NCI-H524 (cell line): ENCODE data around the gene MAS1.

Source experiments
- DNase-seq, 2 experiments: peaks; one replicate each; lab custom pipeline; 2025; lab: John Stamatoyannopoulos, UW

Gene MAS1

DNA sequence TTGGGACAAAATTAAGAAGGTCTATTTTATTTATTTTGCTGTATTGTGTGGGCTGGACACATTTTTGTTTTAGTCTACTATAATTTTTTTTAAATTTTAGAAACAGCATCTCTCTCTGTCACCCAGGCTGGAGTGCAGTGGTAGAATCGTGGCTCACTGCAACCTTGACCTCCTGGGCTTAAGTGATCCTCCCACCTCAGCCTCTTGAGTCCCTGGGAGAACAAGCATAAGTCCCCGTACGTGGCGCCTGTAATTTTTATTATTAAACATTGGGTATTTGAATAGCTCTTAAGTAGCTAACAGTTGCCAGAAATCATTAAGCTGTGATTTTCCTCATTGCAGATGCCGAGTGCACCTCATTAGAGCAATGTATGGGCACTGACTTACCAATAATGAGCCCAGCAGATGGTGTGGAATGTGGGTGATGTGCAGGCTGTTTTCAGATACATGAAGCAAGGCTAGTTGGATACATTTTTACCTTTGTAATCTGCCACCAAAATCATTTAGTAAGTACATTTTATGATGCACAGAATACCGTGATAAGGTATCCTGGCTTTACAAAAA lies 10.3 kb upstream of the MAS1 start:
- peak; percentile 98 to 99 for DNase-seq

GRCh38 chr6:159884720-159885119 lies 6.1 kb upstream of the MAS1 start:
- no peak for DNase-seq

GRCh38 chr6:159886270-159886669 lies 4.5 kb upstream of the MAS1 start:
- no peak for DNase-seq

- no peak for DNase-seq
Measured at GRCh38 chr6:159887146-159887545, 3.6 kb upstream of the MAS1 start.

GRCh38 chr6:159887761-159888160 lies 3.0 kb upstream of the MAS1 start:
- DNase-seq, result no peak

DNA sequence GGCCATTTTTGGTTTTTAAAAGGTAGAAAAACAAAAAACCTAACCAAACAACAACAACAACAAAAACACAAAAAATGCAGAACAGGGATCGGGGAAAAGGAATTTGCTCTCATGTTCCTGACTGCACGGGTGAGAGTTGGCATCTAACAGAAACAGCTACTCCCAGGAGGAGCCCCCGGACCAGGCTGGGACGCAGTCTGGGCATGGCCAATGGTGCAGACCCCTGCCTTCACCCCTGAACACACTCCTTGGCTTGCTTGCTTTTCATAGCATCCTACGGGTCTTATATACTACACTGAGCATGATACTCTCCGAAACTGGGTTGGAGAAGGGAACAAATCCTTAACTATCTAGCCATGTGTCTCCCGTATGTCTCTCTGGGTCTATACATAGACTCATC lies 587 bp upstream of the MAS1 start:
- no peak for DNase-seq

- DNase-seq, result peak; percentile 84 to 93
Measured at GRCh38 chr6:159892053-159892452, 1.3 kb downstream of the MAS1 start.

GRCh38 chr6:159893064-159893463 lies 2.3 kb downstream of the MAS1 start:
- no peak for DNase-seq

DNA sequence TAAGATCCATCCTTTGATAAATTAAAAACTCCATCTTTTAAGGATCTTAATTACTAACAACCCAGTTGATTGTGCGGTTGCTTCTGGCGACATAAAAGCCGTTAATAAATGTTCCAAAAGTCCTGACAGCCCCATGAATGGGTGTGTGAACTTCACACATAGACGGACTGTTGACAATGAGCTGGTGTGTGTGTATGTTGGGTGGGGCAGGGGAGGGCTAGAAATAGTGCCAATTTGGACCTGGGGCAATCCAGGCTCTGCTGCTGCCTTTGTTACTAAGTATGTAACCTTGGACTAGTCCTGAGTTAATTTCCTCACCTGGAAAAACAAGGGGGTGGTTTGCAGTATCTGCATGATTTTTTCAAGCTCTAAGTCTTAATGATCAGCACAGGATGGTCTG lies 4.2 kb downstream of the MAS1 start:
- no peak for DNase-seq

DNA sequence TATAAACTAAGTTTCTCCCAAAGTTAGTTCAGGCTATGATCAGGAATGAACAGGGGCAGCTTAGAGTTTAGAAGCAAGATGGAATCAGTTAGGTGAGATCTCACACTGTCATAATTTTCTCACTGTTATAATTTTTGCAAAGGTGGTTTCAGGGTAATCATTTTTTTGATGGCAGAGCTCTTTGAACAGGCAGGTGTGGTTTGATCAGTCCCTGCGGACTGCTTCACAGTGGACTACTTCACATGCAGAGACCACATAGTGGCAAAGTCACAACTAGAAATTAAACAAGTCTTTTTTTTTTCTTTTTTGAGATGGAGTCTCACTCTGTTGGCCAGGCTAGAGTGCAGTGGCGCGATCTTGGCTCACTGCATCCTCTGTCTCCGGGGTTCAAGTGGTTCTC lies 6.8 kb downstream of the MAS1 start:
- no peak for DNase-seq

- no peak for DNase-seq
Measured at GRCh38 chr6:159898519-159898918, 7.7 kb downstream of the MAS1 start.

GRCh38 chr6:159899994-159900745 lies 9.4 kb downstream of the MAS1 start:
- no peak for DNase-seq

- DNase-seq, result no peak
Measured at GRCh38 chr6:159902620-159903019, 11.8 kb downstream of the MAS1 start.

DNA sequence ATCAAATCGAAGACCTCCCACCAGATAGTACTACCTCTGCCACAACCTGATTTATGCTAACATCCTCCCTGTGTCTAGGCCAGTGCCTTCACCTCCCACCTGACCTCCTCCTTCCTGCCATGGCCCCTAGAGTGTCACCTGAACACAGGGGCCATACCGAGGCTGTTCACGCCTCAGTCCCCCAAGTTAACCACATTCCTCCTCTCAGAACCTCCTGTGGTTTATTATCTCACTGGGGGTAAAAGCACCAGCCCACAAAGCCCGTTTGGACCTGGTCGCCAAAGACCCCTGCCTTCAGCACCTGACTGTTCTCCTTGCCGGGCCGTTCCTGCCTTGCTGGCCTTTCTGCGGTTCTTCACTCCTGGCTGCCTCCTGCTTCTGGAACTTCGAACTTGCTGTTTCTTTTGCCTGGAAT lies 13.7 kb downstream of the MAS1 start:
- no peak for DNase-seq

- DNase-seq, result no peak
Measured at GRCh38 chr6:159906400-159906799, 15.6 kb downstream of the MAS1 start.

DNA sequence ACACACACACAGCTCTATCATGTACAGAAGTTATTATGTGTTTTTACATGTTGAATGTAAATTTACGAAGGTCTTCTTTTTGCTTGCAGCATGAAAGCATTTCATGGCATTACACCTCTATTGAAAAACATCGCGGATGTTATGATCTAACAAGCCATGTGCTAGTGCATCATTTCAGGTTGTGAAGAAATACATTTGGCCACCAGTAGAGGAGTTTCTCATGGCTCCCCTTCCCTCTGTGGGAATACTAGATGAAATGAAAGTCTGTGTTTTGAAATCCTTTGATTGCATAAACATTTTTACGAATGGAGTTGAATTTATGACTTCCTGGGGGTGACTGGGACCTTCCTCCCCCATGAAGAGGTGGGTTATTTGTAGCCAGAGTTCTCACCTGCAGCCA lies 17.7 kb downstream of the MAS1 start:
- no peak for DNase-seq

- DNase-seq, result no peak
Measured at GRCh38 chr6:159908979-159909378, 18.2 kb downstream of the MAS1 start.

GRCh38 chr6:159910342-159910741 lies 19.6 kb downstream of the MAS1 start:
- DNase-seq, result no peak

DNA sequence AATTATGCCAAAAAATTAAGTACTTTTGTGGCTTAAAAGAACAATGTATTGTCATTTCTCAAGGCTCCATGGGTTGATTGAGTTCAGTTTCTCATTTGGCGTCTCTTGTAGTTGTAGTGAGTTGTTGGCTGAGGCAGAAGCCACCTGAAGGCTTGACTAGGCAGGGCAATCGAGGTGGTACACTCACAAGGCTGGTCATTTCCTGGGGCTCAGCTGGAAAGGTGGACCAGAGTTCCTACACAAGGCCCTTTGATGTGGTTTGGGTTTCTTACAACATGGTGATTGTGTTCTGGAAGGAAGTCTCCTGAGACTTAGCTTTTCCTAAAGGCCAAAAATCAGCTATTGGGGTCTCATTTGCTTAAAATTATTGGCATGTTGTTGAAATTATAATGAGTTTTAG lies 22.6 kb downstream of the MAS1 start:
- DNase-seq, result no peak

- DNase-seq, result no peak
Measured at GRCh38 chr6:159913862-159914564, 23.2 kb downstream of the MAS1 start.

GRCh38 chr6:159914565-159914923 lies 23.8 kb downstream of the MAS1 start:
- DNase-seq, result no peak

GRCh38 chr6:159915397-159915796 lies 24.6 kb downstream of the MAS1 start:
- DNase-seq, result no peak

DNA sequence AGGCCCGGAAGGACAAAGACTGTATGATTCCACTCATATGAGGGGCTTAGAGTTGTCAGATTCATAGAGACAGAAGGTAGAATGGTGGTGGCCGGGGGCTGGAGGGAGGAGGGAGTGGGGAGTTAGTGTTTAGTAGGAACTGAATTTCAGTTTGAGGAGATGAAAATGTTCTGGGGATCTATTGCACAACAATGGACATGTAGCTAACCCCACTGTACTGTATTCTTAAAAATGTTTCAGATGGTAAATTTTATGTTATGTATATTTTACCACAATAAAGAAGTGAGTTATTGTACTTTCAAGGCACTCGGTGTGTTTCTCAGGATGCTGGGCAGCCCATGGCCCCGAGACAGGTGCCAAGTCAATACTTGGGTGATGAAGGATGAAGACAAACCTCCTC lies 25.4 kb downstream of the MAS1 start:
- no peak for DNase-seq

- DNase-seq, result no peak
Measured at GRCh38 chr6:159916752-159917151, 26.0 kb downstream of the MAS1 start.
